Measurements from ENCODE around the gene TP53I11. TPM values are rescaled to one million over a fixed set of nuclear protein-coding genes. Genes with fewer than 3 reads are reported as not detected.

Gene TP53I11
- total RNA-seq, 1 experiment from 2014 or later = 42.4 TPM

DNA sequence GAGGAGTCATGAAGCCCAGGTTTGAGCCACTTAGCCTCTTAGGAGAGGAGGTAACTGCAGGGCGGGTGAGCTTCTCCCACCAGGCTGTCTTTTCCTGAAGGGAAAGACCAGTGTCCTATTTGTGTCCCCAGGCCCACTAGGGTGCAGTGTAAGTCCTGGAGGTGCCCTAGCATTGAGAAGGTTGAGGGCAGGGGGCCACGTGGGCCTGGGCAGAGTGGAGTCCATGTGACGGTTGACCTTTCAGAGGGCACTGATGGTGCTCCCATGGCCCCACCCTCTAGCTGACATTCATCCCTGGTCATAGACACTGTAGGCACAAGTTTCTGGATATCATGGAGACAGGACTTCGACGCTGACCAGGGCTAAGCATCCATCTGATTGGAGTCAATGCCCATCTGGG lies 44.1 kb upstream of the TP53I11 start:
- H3K4me1 Mint-ChIP-seq = peaks cover 24% of the 10 kb centered on the region
- CTCF ChIA-PET = interaction anchor here (1.0 to 1.4 kb wide), 4 partner anchors 22 to 95 kb away, joined by 3 to 6 read pairs (median 4); no protein-coding TSS in a partner anchor
- H3K27ac Mint-ChIP-seq = no peak overlapping the region
- no peak for DNase-seq (ENCODE audit: low spot score)
- H3K4me3 Mint-ChIP-seq = no peak overlapping the region
- TF ChIP-seq GTF2I (CRISPR knock-in tag; conservative IDR thresholded peaks at IDR 0.05) (no peak), RELA (CRISPR knock-in tag; IDR thresholded peaks at IDR 0.05; ENCODE audit: borderline replicate concordance) (no peak), GRHL2 (CRISPR knock-in tag; IDR thresholded peaks at IDR 0.05; ENCODE audit: insufficient replicate concordance, severe bottlenecking) (no peak)
- H3K27me3 Mint-ChIP-seq (ENCODE audit: low read depth) = peaks cover 4% of the 10 kb centered on the region
- no peak; the same call in 1 of the 2 replicates for ATAC-seq
- no peaks in the 10 kb centered on the region for H3K36me3 Mint-ChIP-seq
- no peaks in the 10 kb centered on the region for H3K9me3 Mint-ChIP-seq
- POLR2A ChIA-PET = no interaction called here

DNA sequence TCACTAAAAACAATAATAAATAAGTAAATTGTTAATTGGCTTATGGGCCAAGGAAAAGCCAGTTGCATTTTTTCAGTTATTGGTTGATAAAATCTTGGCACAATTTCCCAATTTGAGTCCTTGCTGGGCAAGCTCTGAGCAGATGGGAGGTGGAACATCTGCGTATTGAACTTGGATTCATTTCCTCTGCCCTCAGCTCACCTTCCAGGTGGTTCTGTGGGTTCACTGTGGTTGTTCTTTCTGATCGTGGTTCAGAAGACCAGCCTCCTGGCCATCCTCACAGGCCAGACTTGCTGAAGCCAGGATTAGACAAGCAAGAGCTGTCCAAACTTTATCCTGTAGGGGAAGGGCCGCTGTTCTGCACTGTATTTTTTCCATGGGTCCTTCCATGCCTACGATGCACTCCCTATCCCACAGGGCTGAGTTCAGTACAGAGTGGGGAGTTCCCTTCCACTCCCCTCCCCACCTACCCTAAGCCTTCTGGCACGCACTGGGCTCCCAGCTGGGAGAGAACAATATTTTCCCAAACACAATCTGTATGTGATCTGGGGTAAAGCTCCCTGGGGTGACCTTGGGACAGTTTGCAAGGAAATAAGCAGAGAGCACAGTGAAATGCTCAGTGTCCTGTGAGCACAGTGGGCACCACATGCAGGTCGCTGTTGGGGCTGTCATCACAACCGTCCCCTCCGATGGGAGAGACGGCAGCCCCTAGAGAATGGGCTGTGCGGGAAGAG lies 43.5 kb upstream of the TP53I11 start:
- POLR2A ChIA-PET = no interaction called here
- TF ChIP-seq, protein P1, sequence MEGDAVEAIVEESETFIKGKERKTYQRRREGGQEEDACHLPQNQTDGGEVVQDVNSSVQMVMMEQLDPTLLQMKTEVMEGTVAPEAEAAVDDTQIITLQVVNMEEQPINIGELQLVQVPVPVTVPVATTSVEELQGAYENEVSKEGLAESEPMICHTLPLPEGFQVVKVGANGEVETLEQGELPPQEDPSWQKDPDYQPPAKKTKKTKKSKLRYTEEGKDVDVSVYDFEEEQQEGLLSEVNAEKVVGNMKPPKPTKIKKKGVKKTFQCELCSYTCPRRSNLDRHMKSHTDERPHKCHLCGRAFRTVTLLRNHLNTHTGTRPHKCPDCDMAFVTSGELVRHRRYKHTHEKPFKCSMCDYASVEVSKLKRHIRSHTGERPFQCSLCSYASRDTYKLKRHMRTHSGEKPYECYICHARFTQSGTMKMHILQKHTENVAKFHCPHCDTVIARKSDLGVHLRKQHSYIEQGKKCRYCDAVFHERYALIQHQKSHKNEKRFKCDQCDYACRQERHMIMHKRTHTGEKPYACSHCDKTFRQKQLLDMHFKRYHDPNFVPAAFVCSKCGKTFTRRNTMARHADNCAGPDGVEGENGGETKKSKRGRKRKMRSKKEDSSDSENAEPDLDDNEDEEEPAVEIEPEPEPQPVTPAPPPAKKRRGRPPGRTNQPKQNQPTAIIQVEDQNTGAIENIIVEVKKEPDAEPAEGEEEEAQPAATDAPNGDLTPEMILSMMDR (IDR thresholded peaks at IDR 0.05) = no peak
- TF ChIP-seq, protein P2, sequence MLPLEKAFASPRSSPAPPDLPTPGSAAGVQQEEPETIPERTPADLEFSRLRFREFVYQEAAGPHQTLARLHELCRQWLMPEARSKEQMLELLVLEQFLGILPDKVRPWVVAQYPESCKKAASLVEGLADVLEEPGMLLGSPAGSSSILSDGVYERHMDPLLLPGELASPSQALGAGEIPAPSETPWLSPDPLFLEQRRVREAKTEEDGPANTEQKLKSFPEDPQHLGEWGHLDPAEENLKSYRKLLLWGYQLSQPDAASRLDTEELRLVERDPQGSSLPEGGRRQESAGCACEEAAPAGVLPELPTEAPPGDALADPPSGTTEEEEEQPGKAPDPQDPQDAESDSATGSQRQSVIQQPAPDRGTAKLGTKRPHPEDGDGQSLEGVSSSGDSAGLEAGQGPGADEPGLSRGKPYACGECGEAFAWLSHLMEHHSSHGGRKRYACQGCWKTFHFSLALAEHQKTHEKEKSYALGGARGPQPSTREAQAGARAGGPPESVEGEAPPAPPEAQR (CRISPR knock-in tag; IDR thresholded peaks at IDR 0.05) = no peak
- no peak for TF ChIP-seq ZNF121 (CRISPR knock-in tag; IDR thresholded peaks at IDR 0.05)
- no peak for TF ChIP-seq ZNF263 (CRISPR knock-in tag; IDR thresholded peaks at IDR 0.05; ENCODE audit: low read depth)
- Mint-ChIP-seq H3K27ac (no peak overlapping the region; the same call in 1 of the 2 replicates), H3K27me3 (ENCODE audit: low read depth) (peaks cover 4% of the 10 kb centered on the region), H3K4me3 (no peak overlapping the region), H3K4me1 (peaks cover 24% of the 10 kb centered on the region), H3K36me3 (no peaks in the 10 kb centered on the region), H3K9me3 (no peaks in the 10 kb centered on the region)
- ATAC-seq (no peak), DNase-seq (ENCODE audit: low spot score) (no peak)
- CTCF ChIA-PET = interaction anchor here (1.0 to 1.4 kb wide), 4 partner anchors 23 to 96 kb away, joined by 3 to 6 read pairs (median 4); no protein-coding TSS in a partner anchor

DNA sequence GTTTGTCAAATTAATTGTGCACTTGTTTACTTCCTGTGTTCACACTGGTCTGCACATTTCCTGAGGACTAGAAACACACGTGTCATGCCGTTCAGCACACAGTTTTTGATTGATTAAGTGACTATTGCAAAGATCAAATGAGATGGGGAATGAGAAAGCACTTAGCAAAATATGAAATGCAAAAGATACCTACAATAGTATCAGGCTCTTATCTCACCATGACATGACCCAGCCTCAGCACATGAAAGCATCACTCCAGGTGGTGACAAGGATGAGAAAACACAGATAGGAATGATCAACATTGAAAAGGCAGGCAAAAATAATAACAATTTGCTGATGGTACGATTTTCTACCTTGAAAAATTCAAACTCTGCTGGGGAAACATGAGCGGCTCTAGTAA lies 42.1 kb upstream of the TP53I11 start:
- Mint-ChIP-seq H3K4me1 (peaks cover 24% of the 10 kb centered on the region), H3K4me3 (no peak overlapping the region), H3K27me3 (ENCODE audit: low read depth) (peaks cover 4% of the 10 kb centered on the region), H3K27ac (no peak overlapping the region), H3K36me3 (no peaks in the 10 kb centered on the region), H3K9me3 (no peaks in the 10 kb centered on the region)
- CTCF ChIA-PET = no interaction called here
- no peak for DNase-seq (ENCODE audit: low spot score)
- no peak for TF ChIP-seq SP1 (CRISPR knock-in tag; conservative IDR thresholded peaks at IDR 0.05)
- TF ChIP-seq, protein P3, sequence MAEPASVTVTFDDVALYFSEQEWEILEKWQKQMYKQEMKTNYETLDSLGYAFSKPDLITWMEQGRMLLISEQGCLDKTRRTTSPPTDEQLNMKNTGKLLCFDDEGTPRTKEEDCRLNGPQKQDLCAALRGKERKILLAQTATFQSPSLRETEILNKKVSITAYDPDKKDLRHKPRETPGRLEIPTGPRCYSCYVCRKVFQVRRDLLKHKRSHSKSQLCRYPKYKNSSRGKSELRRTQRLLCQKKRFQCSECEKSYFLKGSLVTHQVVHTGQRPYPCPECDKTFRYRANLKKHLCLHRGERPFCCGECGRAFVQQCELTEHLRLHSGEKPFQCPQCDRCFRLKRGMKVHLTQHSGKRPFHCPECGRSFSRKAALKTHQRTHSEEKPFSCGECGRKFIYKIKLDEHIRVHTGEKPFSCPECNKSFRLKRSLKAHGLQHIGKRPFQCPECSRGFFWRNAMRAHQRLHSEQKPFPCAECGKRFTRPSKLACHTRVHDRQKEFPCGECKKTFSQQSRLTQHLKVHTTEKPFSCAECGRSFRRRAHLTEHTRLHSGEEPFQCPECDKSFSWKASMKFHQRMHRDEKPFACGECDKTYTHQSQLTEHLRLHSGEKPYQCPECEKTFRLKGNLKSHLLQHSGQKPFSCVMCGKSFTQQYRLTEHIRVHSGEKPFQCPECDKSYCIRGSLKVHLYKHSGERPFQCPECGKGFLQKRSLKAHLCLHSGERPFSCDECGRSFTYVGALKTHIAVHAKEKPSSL (CRISPR knock-in tag; conservative IDR thresholded peaks at IDR 0.05) = no peak
- TF ChIP-seq, protein P4, sequence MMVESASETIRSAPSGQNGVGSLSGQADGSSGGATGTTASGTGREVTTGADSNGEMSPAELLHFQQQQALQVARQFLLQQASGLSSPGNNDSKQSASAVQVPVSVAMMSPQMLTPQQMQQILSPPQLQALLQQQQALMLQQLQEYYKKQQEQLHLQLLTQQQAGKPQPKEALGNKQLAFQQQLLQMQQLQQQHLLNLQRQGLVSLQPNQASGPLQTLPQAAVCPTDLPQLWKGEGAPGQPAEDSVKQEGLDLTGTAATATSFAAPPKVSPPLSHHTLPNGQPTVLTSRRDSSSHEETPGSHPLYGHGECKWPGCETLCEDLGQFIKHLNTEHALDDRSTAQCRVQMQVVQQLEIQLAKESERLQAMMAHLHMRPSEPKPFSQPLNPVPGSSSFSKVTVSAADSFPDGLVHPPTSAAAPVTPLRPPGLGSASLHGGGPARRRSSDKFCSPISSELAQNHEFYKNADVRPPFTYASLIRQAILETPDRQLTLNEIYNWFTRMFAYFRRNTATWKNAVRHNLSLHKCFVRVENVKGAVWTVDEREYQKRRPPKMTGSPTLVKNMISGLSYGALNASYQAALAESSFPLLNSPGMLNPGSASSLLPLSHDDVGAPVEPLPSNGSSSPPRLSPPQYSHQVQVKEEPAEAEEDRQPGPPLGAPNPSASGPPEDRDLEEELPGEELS (CRISPR knock-in tag; IDR thresholded peaks at IDR 0.05) = no peak
- TF ChIP-seq, protein P5, sequence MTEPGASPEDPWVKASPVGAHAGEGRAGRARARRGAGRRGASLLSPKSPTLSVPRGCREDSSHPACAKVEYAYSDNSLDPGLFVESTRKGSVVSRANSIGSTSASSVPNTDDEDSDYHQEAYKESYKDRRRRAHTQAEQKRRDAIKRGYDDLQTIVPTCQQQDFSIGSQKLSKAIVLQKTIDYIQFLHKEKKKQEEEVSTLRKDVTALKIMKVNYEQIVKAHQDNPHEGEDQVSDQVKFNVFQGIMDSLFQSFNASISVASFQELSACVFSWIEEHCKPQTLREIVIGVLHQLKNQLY (CRISPR knock-in tag; IDR thresholded peaks at IDR 0.05) = no peak
- no peak for TF ChIP-seq IRF2 (CRISPR knock-in tag; IDR thresholded peaks at IDR 0.05; ENCODE audit: borderline replicate concordance, low read depth)
- ATAC-seq = no peak
- POLR2A ChIA-PET = no interaction called here
